Activated B cell treated with CpG ODN at 0.5 μM for 24 hours (primary cell): Measurements from ENCODE around the gene WDR44. TPM values are rescaled to one million over a fixed set of nuclear protein-coding genes. Genes with fewer than 3 reads are reported as not detected.

Experiments
- ATAC-seq: fragments of 200-7000 bp; cut with Tn5 transposase; one replicate; pipeline ENCODE4 v1.10.0; 2021; ENCODE audit warnings: low read depth, mild to moderate bottlenecking, moderate library complexity
- CTCF ChIA-PET: fragments of 350-600 bp; sonication (Branson Sonifier 250); formaldehyde crosslinking; loops from one replicate; lab custom pipeline; 2021; ENCODE audit warnings: antibody characterized with exemption; lab: Charles Lee
- POLR2A ChIA-PET: fragments of 350-600 bp; sonication (Branson Sonifier 250); formaldehyde crosslinking; loops from one replicate; lab custom pipeline; 2021; ENCODE audit warnings: antibody characterized with exemption; lab: Charles Lee
- DNase-seq: peaks from one replicate; pipeline ENCODE4 v3.0.0; 2022
- H3K27ac Mint-ChIP-seq: one replicate; pipeline ENCODE4 v1.8.0; 2020; ENCODE audit warnings: mixed read lengths
- H3K27me3 Mint-ChIP-seq: one replicate; pipeline ENCODE4 v1.8.0; 2021; ENCODE audit warnings: mixed read lengths
- H3K36me3 Mint-ChIP-seq: one replicate; pipeline ENCODE4 v1.8.0; 2021; ENCODE audit warnings: low read depth, mixed read lengths
- H3K4me1 Mint-ChIP-seq: one replicate; pipeline ENCODE4 v1.8.0; 2021; ENCODE audit warnings: mixed read lengths
- H3K4me3 Mint-ChIP-seq: one replicate; pipeline ENCODE4 v1.8.0; 2020; ENCODE audit warnings: mild to moderate bottlenecking, mixed read lengths
- H3K9me3 Mint-ChIP-seq: one replicate; pipeline ENCODE4 v1.8.0; 2020; ENCODE audit warnings: mixed read lengths
- CTCF ChIP-seq: fragments of 200-600 bp; IDR thresholded peaks from one replicate; pipeline ENCODE4 v1.8.0; 2022; ENCODE audit warnings: antibody characterized with exemption, mild to moderate bottlenecking
- intact Hi-C: fragments of 100-400 bp; cut with micrococcal nuclease; formaldehyde crosslinking; loops from one replicate; pipeline ENCODE4 v1.15.1; 2024
- total RNA-seq: library from RNA; stranded (reverse); gene quantifications from 2 replicates; pipeline ENCODE4 v1.2.3, GENCODE V29; 2022

The WDR44 gene
- total RNA-seq, 1 donor from 2014 or later = 18.7 TPM

GRCh38 chrX:118360429-118361125, 14.7 kb downstream of the WDR44 start:
- ChIA-PET CTCF (no interaction called here), POLR2A (no interaction called here)
- peaks cover 2% of the 10 kb centered on the region for H3K36me3 Mint-ChIP-seq
- no peak for ATAC-seq
- no peaks in the 10 kb centered on the region for H3K9me3 Mint-ChIP-seq
- DNase-seq = no peak
- TF ChIP-seq CTCF = no peak
- H3K4me1 Mint-ChIP-seq = peaks cover 18% of the 10 kb centered on the region
- H3K27ac Mint-ChIP-seq = no peak overlapping the region
- no peaks in the 10 kb centered on the region for H3K27me3 Mint-ChIP-seq
- H3K4me3 Mint-ChIP-seq = no peak overlapping the region
- intact Hi-C loops = no loop called here

GRCh38 chrX:118364261-118364660, 18.4 kb downstream of the WDR44 start:
- CTCF ChIA-PET = no interaction called here
- Mint-ChIP-seq H3K27ac (no peak overlapping the region), H3K9me3 (no peaks in the 10 kb centered on the region), H3K4me1 (peaks cover 15% of the 10 kb centered on the region), H3K36me3 (peaks cover 5% of the 10 kb centered on the region), H3K4me3 (no peak overlapping the region), H3K27me3 (no peaks in the 10 kb centered on the region)
- DNase-seq (no peak), ATAC-seq (no peak)
- intact Hi-C loops = no loop called here
- no peak for TF ChIP-seq CTCF
- POLR2A ChIA-PET = no interaction called here

GRCh38 chrX:118367338-118367737, 21.4 kb downstream of the WDR44 start:
- ATAC-seq = no peak
- Mint-ChIP-seq H3K9me3 (no peaks in the 10 kb centered on the region), H3K4me3 (no peak overlapping the region), H3K27me3 (no peaks in the 10 kb centered on the region), H3K27ac (no peak overlapping the region), H3K36me3 (peaks cover 5% of the 10 kb centered on the region), H3K4me1 (peaks cover 5% of the 10 kb centered on the region)
- TF ChIP-seq CTCF = no peak
- POLR2A ChIA-PET = no interaction called here
- CTCF ChIA-PET = no interaction called here
- intact Hi-C loops = no loop called here
- no peak for DNase-seq

GRCh38 chrX:118368398-118368797, 22.5 kb downstream of the WDR44 start:
- ATAC-seq (no peak), DNase-seq (no peak)
- Mint-ChIP-seq H3K4me1 (peaks cover 4% of the 10 kb centered on the region), H3K9me3 (no peaks in the 10 kb centered on the region), H3K27me3 (no peaks in the 10 kb centered on the region), H3K36me3 (peaks cover 5% of the 10 kb centered on the region), H3K27ac (no peak overlapping the region), H3K4me3 (no peak overlapping the region)
- no peak for TF ChIP-seq CTCF
- intact Hi-C loops = no loop called here
- ChIA-PET CTCF (no interaction called here), POLR2A (no interaction called here)

GRCh38 chrX:118370921-118371624, 25.2 kb downstream of the WDR44 start:
- TF ChIP-seq CTCF = no peak
- Mint-ChIP-seq H3K27ac (no peak overlapping the region), H3K9me3 (no peaks in the 10 kb centered on the region), H3K36me3 (peaks cover 3% of the 10 kb centered on the region), H3K4me1 (no peaks in the 10 kb centered on the region), H3K27me3 (no peaks in the 10 kb centered on the region), H3K4me3 (no peak overlapping the region)
- CTCF ChIA-PET = no interaction called here
- intact Hi-C loops = no loop called here
- ATAC-seq (no peak), DNase-seq (no peak)
- POLR2A ChIA-PET = no interaction called here
